Inferior parietal cortex (tissue), 1 donor: ENCODE results near the gene ZER1.
"Not testable (repeated sequence)": the region's sequence is repeated elsewhere in the genome, so short reads cannot be mapped to it uniquely, and the experiment has no call there.

Experiments used
- DNase-seq: peaks from one replicate; pipeline ENCODE4 v3.0.0-alpha.2; 2016; ENCODE audit errors: extremely low spot score

ZER1 gene

DNA sequence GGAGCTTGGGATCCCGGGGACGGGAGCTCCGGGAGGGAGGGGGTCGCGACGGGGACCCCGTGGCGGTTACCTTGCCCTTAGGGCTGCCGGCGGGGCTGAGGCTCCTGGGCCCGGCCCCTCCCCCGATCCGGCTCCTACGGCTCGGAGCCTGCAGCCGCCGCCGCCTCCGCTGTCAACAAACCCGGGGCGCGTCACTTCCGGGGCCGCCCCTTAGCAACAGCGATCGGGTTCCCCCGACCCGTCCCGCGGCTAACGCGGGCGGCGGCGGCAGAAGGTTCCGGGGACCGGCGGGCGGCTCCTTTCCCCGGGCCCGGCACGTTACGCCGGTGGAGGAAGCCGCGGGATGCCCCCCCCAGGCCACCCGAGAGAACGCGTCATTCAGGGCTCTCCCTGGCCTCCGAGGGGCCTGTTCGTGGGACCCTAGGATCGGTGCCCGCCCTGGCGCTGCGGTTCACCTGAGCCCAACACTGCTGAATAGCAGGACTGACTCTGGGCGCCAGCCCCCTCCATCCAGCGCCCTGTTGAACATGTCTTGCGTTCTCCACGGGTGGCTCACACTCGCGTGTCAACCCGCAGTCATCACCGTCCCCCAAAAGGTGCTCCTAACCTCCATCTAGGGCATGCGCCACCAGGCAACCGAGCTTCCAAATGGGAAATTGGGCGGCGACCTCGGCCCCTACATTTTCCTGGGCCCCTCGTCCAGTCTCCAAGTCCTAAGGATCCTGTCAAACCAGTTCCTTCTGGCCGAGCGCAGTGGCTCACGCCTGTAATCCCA, at the start of gene ZER1:
ZER1 (minus strand) TSS at position 183 of the 775 bp plus-strand sequence. CDS start 16,362 bp downstream, outside the sequence.
- DNase-seq: peak; percentile 93

- no peak for DNase-seq
These were observed 49.2 kb upstream of the ZER1 start for GRCh38 chr9:128820665-128821583.

- DNase-seq: peak; percentile 65
These were observed 48.3 kb upstream of the ZER1 start for GRCh38 chr9:128819716-128820664.

GRCh38 chr9:128818839-128819715, 47.4 kb upstream of the ZER1 start:
- DNase-seq: peak; percentile 17

DNA sequence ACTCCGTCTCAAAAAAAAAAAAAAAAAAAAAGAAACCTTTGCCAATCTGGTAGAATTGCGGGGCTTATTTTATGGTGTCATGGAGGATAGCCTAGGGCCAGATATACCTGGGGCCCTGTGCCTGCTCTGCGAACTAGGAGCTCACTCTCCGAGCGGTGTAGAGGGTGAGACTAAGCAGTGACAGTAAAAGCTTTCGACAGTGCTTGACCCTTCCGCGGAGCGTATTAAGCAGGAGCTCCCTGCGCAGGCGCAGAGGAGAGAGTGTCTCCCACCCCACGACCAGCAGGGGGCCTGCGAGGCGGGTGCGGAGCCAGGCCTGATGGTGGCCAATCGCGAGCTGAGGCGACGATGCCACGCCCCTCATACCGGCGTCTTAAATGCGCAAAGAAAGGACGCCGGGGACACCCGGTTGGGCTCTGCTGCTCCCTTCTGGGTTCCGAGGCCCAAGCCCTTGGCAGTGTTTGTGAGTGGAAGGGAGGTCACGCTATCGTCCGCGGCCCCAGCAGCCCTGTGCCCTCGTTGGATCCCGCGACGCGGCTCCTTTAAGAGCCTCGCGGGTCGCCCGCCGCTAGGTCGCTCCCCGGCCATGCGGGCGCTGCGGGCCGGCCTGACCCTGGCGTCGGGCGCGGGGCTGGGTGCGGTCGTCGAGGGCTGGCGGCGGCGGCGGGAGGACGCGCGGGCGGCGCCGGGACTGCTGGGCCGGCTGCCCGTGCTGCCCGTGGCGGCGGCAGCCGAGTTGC, 46.5 kb upstream of the ZER1 start, which contains the start of gene ENDOG:
ENDOG (plus strand) TSS at position 402 of the 740 bp plus-strand sequence; CDS start at position 587, 185 bp downstream.
- peak; percentile 100 for DNase-seq

DNA sequence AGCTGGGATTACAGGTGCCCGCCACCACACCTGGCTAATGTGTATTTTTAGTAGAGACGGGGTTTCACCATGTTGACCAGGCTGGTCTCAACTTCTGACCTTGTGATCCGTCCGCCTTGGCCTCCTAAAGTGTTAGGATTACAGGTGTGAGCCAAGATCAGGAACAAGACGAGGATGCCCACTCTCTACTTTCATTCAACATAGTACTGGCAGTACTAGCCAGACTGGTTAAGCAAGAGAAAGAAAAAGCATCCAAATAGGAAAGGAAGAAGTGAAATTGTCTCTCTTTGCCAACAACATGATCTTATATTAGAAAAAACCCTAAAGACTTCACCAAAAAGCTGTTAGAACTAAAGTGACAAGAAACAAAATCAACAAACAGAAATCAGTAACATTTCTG, 39.1 kb upstream of the ZER1 start:
- no peak for DNase-seq

- no peak for DNase-seq
These were observed 38.1 kb upstream of the ZER1 start for GRCh38 chr9:128809831-128810230.

DNA sequence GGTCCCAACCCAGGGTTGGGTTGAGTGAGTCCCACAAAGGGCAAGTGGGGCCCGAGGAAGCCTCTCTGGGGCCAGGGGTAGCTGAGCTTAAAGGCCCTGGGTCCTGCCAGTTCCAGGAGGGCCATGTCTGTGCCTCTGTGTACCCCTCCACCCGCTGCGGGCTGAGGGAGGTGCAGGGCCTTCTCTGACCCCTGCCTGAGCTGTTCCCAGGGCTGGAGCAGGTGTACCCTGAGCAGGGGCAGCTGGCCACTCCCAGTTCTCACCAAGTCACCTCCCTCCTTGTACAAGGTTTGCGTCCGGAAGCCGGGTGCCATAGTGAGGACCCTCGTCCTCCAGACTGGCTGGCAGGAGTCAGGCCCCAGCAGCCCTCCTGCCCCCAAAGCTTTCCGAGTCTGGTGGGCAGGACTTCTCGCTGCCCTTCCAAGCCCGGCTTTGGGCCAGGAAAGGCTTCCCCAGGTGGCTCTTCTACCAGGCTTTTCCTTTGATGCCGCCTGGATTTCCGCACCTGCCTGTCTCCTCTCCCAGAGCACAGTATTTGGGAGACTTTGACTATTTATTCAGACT, 37.4 kb upstream of the ZER1 start:
- DNase-seq: no peak

DNA sequence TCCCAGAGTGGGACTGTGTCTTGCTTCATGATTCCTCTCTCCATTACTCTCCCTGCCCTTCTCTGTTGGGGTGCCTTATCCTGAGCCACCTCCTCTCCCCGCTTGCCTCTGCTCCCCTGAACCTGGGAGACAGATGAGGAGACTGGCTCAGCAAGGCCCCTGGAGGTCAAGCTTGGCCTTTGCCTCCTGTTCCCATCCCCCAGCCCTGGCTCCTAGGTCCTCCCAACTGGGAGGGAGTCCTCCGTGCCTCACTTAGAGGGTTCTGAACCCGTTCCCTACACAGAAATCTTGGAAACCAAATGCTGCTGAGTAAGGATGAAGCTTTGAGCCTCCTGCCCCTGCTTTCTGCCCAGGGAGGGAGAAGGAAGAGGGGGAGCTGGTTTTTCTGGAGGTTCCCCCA, 36.8 kb upstream of the ZER1 start:
- no peak for DNase-seq

GRCh38 chr9:128807827-128808226, 36.1 kb upstream of the ZER1 start:
- DNase-seq: no peak

DNA sequence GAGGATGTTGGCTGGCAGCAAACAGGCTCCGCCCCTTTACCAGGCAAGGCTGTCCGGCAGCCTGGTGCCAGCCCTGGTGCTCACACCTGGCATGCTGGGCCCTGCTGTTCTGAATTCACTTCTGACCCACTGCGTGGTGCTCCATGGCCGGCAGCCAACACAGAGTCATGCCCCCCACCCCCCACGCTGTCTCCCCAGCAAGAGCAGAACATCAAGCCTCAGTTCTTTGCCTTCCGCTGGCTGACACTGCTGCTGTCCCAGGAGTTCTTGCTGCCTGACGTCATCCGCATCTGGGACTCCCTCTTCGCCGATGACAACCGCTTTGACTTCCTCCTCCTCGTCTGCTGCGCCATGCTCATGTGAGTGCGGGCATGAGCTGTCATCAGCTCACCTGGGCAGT, 33.9 kb upstream of the ZER1 start:
- DNase-seq: peak; percentile 13

- DNase-seq: no peak
These were observed 30.8 kb upstream of the ZER1 start for GRCh38 chr9:128802482-128802881.

GRCh38 chr9:128800061-128800460, 28.3 kb upstream of the ZER1 start:
- no peak for DNase-seq

- no peak for DNase-seq
These were observed 27.2 kb upstream of the ZER1 start for GRCh38 chr9:128798896-128799295.

DNA sequence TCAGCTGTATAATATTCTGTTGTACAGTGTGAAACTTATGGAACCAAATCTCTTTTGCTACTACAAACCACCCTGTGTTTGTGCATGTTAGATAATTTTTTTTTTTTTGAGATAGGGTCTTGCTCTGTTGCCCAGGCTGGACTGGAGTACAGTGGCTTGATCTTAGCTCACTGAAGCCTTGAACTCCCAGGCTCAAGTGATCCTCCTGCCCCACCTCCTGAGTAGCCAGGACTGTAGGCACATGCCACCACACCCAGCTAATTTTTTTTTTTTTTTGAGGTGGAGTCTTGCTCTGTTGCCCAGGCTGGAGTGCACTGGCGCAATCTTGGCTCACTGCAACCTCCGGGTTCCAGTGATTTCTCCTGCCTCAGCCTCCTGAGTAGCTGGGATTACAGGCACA, 23.2 kb upstream of the ZER1 start:
- not testable (repeated sequence) for DNase-seq

- no peak for DNase-seq
These were observed 21.4 kb upstream of the ZER1 start for GRCh38 chr9:128792978-128793686.

DNA sequence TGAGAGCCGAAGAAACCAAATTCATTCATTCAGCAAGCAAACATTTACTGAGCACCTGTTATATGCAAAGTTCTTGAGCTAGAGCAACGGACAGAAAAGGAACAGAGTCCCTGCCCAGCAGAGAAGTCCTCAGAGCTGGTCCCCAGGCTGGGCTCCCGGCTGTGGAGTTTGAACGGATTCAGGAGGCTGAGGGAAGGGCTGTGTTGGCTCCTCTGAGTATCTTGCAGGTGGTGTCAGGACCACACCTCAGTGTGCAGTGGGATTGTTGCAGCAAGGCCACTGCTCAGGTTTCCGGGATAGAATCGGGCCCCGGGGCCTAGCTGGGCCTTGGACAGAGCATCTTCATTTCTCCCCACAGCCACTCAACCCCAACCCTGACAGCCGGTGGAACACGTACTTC, 20.4 kb upstream of the ZER1 start:
- DNase-seq: no peak

GRCh38 chr9:128790536-128790935, 18.8 kb upstream of the ZER1 start:
- DNase-seq: no peak

GRCh38 chr9:128788445-128788844, 16.7 kb upstream of the ZER1 start:
- no peak for DNase-seq
